HEK293T (cell line): ENCODE results near the gene FAM222A.

ENCODE experiments used
- CTCF ChIA-PET: fragments of 350-600 bp; formaldehyde crosslinking; extraction: SDS; loops from one replicate; lab custom pipeline; 2021; ENCODE audit warnings: antibody characterized with exemption, inconsistent platforms; lab: Yijun Ruan, JAX
- POLR2A ChIA-PET: fragments of 350-600 bp; formaldehyde crosslinking; extraction: SDS; loops from one replicate; lab custom pipeline; 2020; ENCODE audit warnings: antibody characterized with exemption, inconsistent platforms; lab: Yijun Ruan, JAX
- DNase-seq: peaks from one replicate; pipeline ENCODE4 v3.0.0; 2012; ENCODE audit warnings: mixed read lengths; ENCODE audit errors: extremely low spot score
- ARNT ChIP-seq: fragments of 450-650 bp; IDR thresholded peaks from 2 replicates; pipeline ENCODE4 v1.6.1; 2017; ENCODE audit warnings: mild to moderate bottlenecking
- BHLHE40 ChIP-seq: fragments of 450-650 bp; IDR thresholded peaks from 2 replicates; pipeline ENCODE4 v1.6.1; 2016; ENCODE audit warnings: mild to moderate bottlenecking, moderate library complexity, borderline replicate concordance
- CTBP1 ChIP-seq: fragments of 450-650 bp; IDR thresholded peaks from 2 replicates; pipeline ENCODE4 v1.6.1; 2016; ENCODE audit warnings: borderline replicate concordance
- ELF4 ChIP-seq: fragments of 450-650 bp; IDR thresholded peaks from 2 replicates; pipeline ENCODE4 v1.6.1; 2017; ENCODE audit warnings: antibody characterized with exemption
- FOXA1 ChIP-seq: fragments of 450-650 bp; IDR thresholded peaks from 2 replicates; pipeline ENCODE4 v1.6.1; 2016; ENCODE audit warnings: mild to moderate bottlenecking
- FOXK2 ChIP-seq: fragments of 450-650 bp; IDR thresholded peaks from 2 replicates; pipeline ENCODE4 v1.6.1; 2016; ENCODE audit warnings: mild to moderate bottlenecking
- FOXM1 ChIP-seq: fragments of 450-650 bp; IDR thresholded peaks from 2 replicates; pipeline ENCODE4 v1.6.1; 2017; ENCODE audit warnings: mild to moderate bottlenecking, borderline replicate concordance
- HDGF ChIP-seq: fragments of 450-650 bp; IDR thresholded peaks from 2 replicates; pipeline ENCODE4 v1.6.1; 2017; ENCODE audit warnings: antibody characterized with exemption, borderline replicate concordance
- L3MBTL2 ChIP-seq: fragments of 450-650 bp; conservative IDR thresholded peaks from 2 replicates; pipeline ENCODE4 v1.6.1; 2016; ENCODE audit warnings: mild to moderate bottlenecking
- LEF1 ChIP-seq: fragments of 450-650 bp; IDR thresholded peaks from 2 replicates; pipeline ENCODE4 v1.6.1; 2017; ENCODE audit warnings: mild to moderate bottlenecking, borderline replicate concordance
- NFRKB ChIP-seq: fragments of 450-650 bp; IDR thresholded peaks from 2 replicates; pipeline ENCODE4 v1.6.1; 2016; ENCODE audit warnings: mild to moderate bottlenecking, moderate library complexity
- PKNOX1 ChIP-seq: fragments of 450-650 bp; IDR thresholded peaks from 2 replicates; pipeline ENCODE4 v1.6.1; 2016
- SP1 ChIP-seq: fragments of 450-650 bp; IDR thresholded peaks from 2 replicates; pipeline ENCODE4 v1.6.1; 2017
- SUZ12 ChIP-seq: fragments of 450-650 bp; IDR thresholded peaks from 2 replicates; pipeline ENCODE4 v1.6.1; 2016; ENCODE audit warnings: mild to moderate bottlenecking
- TARDBP ChIP-seq: fragments of 450-650 bp; IDR thresholded peaks from 2 replicates; pipeline ENCODE4 v1.6.1; 2016
- ZNF384 ChIP-seq: fragments of 450-650 bp; IDR thresholded peaks from 2 replicates; pipeline ENCODE4 v1.6.1; 2016

The FAM222A gene

GRCh38 chr12:109713187-109714070, at the start of gene FAM222A:
FAM222A (plus strand) TSS chr12:109713825; CDS start chr12:109744147, 30,322 bp downstream.
- peak; percentile 97 for DNase-seq
- ChIA-PET CTCF (no interaction called here), POLR2A (no interaction called here)
- TF ChIP-seq L3MBTL2: peak; percentile 68
- TF ChIP-seq LEF1: no peak
- no peak for TF ChIP-seq BHLHE40
- TF ChIP-seq ARNT: 0 out of 2 replicates have a peak, but pooled peaks have one; percentile 40
- TF ChIP-seq FOXM1: 0 out of 2 replicates have a peak, but pooled peaks have one; percentile 20

DNA sequence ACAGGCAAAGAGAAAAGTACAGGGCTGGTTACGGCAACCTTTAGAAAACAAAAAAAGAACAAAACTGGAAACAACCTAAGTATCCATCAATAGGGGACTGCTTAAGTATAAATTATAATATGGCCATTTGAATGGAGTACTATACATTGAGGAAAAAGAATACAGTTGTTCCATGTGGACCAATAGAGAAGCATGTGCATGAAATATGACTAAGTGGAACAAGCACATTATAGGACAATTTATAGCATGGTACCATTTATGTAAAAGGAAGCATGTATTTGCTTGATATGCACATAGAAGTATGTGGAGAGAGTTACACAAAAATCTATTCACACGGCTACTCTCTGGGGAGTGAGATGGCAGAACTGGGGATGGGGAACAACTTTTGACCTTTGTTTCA, 49.2 kb upstream of the FAM222A start:
- no peak for DNase-seq
- ChIA-PET POLR2A (no interaction called here), CTCF (no interaction called here)
- no peak for TF ChIP-seq LEF1
- no peak for TF ChIP-seq CTBP1
- no peak for TF ChIP-seq PKNOX1
- no peak for TF ChIP-seq BHLHE40
- TF ChIP-seq ARNT: no peak
- no peak for TF ChIP-seq NFRKB
- TF ChIP-seq SUZ12: no peak
- TF ChIP-seq SP1: no peak
- no peak for TF ChIP-seq FOXA1
- TF ChIP-seq TARDBP: no peak
- no peak for TF ChIP-seq FOXM1
- no peak for TF ChIP-seq L3MBTL2
- no peak for TF ChIP-seq HDGF
- TF ChIP-seq ELF4: no peak
- no peak for TF ChIP-seq FOXK2
- TF ChIP-seq ZNF384: no peak

DNA sequence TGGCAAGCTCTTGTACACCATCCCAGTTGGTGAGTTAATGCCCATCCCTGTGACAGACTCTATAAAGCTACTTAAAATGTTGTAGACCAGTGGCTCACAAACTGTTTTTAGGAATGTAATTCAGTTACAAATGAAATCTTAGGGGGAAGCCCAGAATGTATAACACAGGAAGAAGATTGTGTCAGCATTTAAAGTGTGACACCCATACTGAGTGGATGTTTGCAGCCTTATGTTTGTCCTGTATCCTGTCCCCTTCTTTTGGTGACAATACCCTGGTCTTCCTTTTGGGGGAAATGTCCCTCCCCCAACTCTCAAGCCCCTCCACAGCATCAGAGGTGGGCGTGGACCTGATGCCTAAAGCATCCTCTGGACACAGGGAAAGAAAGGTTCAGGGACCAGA, 47.6 kb upstream of the FAM222A start:
- TF ChIP-seq ELF4 (no peak), TARDBP (no peak), SP1 (no peak), BHLHE40 (no peak), CTBP1 (no peak), SUZ12 (no peak), FOXA1 (no peak), NFRKB (no peak), HDGF (no peak), PKNOX1 (no peak), LEF1 (no peak), L3MBTL2 (no peak), ZNF384 (no peak), FOXK2 (no peak), ARNT (no peak), FOXM1 (no peak)
- ChIA-PET POLR2A (no interaction called here), CTCF (no interaction called here)
- DNase-seq: no peak

GRCh38 chr12:109670731-109671130, 42.9 kb upstream of the FAM222A start:
- no peak for TF ChIP-seq NFRKB
- TF ChIP-seq LEF1: no peak
- no peak for DNase-seq
- ChIA-PET CTCF (no interaction called here), POLR2A (no interaction called here)

GRCh38 chr12:109671502-109671901, 42.1 kb upstream of the FAM222A start:
- DNase-seq: no peak
- POLR2A ChIA-PET: no interaction called here
- TF ChIP-seq ELF4 (no peak), BHLHE40 (no peak), SP1 (no peak), ARNT (no peak), L3MBTL2 (no peak), ZNF384 (no peak), LEF1 (no peak), CTBP1 (no peak), HDGF (no peak), FOXK2 (no peak), TARDBP (no peak), FOXA1 (no peak), SUZ12 (no peak), FOXM1 (no peak), NFRKB (no peak), PKNOX1 (no peak)
- CTCF ChIA-PET: no interaction called here

DNA sequence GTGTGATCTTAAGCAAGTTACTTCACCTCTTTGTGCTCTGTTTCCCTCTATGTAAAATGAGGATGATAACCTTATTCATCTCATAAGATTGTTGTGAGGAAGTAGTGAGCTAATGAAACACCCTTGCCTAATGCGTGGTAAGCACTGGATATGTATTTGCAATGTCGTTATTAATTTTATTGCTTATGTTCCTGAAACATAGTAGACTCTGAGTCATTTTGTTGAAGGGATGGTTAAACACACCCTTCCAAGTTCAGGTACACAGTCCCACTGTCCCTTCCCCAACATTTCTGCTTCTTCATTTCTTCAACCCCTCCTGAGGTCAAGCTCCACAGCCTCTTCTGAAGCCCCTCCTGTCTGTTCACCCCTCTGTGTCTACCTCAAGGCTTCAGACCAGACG, 40.2 kb upstream of the FAM222A start:
- no peak for TF ChIP-seq FOXA1
- TF ChIP-seq SP1: no peak
- no peak for TF ChIP-seq FOXM1
- no peak for TF ChIP-seq ZNF384
- POLR2A ChIA-PET: no interaction called here
- no peak for DNase-seq
- CTCF ChIA-PET: no interaction called here
